ENCODE results near the gene SNAPC5. TPM values are rescaled to one million over a fixed set of nuclear protein-coding genes. Genes with fewer than 3 reads are reported as not detected.

The SNAPC5 gene
- total and polyA plus RNA-seq, 8 donors: 9.0 to 21.6 (median 13.6) TPM

DNA sequence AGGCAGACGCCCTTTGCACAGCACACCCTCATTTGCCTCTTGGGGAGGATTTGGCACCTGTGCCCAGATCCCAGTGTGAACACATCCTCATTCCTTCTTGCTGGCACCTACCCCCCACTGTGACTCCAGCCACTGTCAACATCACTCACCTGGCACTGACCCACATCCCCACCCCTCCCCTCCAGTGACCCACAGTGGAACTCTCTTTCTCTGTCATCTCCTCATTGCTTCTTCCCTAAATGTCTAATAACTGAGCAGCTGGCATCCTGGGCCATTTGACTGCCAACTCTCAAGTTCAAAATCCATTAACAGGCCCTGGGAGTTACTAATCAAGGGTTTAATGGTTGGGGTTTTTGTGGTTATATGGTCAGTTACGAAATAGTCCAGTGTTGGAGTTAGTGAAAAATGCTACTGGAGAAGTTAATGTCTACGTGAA, 14.4 kb downstream of the SNAPC5 start:
- ATAC-seq: peak; percentile 86 to 90 (median 90)
- 60 to 65% methylated on average over 3 of the region's 3 CpGs for WGBS, 2 donors
- H3K9me3 ChIP-seq: no peaks in the 10 kb centered on the region
- no peaks in the 10 kb centered on the region for H3K4me1 ChIP-seq
- DNase-seq: peak in 5 of 6 donors; percentile 66 to 82 (median 77)
- peak overlapping the region; percentile 5 to 69 (median 39) for H3K27ac ChIP-seq
- H3K27me3 ChIP-seq: no peaks in the 10 kb centered on the region
- intact Hi-C loops (cut with DNase I): no loop called here
- no peak for FAIRE-seq
- no peak overlapping the region for H3K4me3 ChIP-seq
- TF ChIP-seq, protein P1, sequence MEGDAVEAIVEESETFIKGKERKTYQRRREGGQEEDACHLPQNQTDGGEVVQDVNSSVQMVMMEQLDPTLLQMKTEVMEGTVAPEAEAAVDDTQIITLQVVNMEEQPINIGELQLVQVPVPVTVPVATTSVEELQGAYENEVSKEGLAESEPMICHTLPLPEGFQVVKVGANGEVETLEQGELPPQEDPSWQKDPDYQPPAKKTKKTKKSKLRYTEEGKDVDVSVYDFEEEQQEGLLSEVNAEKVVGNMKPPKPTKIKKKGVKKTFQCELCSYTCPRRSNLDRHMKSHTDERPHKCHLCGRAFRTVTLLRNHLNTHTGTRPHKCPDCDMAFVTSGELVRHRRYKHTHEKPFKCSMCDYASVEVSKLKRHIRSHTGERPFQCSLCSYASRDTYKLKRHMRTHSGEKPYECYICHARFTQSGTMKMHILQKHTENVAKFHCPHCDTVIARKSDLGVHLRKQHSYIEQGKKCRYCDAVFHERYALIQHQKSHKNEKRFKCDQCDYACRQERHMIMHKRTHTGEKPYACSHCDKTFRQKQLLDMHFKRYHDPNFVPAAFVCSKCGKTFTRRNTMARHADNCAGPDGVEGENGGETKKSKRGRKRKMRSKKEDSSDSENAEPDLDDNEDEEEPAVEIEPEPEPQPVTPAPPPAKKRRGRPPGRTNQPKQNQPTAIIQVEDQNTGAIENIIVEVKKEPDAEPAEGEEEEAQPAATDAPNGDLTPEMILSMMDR (IDR thresholded peaks at IDR 0.05): no peak
- H3K36me3 ChIP-seq: no peaks in the 10 kb centered on the region

DNA sequence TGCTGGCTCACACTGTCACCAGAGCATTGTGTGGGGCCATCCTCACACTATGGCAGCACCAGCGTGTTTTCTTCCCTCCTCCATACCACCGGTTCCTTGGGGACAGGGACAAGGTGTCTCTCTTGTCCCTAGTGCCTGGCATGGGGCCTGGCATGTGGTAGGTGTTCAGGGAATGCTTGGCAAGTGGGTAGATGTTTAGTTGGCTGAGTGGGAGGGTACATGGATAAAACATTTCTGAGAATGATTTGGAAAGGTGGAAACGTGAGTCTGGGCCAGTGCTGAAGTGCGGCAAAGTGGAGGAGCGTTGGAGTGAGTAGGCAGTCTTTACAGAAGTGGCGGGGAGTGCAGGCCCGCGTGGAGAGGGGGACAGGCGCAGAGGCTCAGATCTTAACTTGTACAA, 15.0 kb downstream of the SNAPC5 start:
- ATAC-seq (no peak), DNase-seq (no peak), FAIRE-seq (no peak)
- peak overlapping the region; percentile 5 to 69 (median 39) for H3K27ac ChIP-seq
- TF ChIP-seq, protein P1 (IDR thresholded peaks at IDR 0.05): no peak
- H3K9me3 ChIP-seq: no peaks in the 10 kb centered on the region
- H3K27me3 ChIP-seq: no peaks in the 10 kb centered on the region
- 68 to 73% methylated on average over 9 of the region's 9 CpGs for WGBS, 2 donors
- intact Hi-C loops (cut with DNase I): no loop called here
- H3K4me1 ChIP-seq: no peaks in the 10 kb centered on the region
- H3K36me3 ChIP-seq: no peaks in the 10 kb centered on the region
- H3K4me3 ChIP-seq: no peak overlapping the region

DNA sequence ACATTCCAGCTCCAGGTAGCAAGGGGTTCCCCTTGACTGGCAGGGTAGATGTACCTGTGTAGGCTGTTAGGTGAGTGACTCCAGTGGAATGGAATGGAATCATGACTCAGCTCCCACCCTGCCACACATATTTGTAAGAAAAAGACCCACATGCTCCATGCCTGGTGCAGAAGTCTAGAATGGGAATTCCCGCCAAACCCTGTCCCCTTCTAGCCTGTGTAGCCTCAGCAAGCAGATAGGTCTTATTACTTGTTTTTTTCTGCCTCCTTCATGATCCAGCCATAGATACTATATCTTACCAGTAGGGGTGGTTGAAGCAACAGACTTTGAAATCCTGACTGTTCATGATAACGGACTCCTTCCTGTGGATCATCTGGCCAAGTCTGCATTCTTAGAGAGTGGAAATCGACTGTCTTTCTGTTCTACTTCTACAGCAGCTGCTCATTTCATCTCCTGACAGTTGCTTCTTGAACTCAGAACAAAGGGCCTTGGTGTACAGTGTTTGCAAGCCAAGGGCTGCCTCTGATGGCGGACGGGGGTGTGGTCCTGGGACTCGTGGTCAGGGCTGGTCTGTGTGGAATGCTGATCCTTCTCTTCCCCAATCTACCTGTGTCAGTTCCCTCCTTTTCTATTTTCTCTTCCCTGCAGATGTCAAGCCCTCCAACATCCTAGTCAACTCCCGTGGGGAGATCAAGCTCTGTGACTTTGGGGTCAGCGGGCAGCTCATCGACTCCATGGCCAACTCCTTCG, 16.3 kb downstream of the SNAPC5 start:
- Histone ChIP-seq H3K36me3 (no peaks in the 10 kb centered on the region), H3K4me1 (no peaks in the 10 kb centered on the region), H3K4me3 (no peak overlapping the region), H3K27me3 (no peaks in the 10 kb centered on the region), H3K27ac (peak overlapping the region in 1 of 4 donors; percentile 69), H3K9me3 (no peaks in the 10 kb centered on the region)
- DNase-seq: no peak
- TF ChIP-seq, protein P1 (IDR thresholded peaks at IDR 0.05): no peak
- FAIRE-seq: no peak
- WGBS, 2 donors: 86 to 94% methylated on average over 10 of the region's 10 CpGs
- ATAC-seq: peak in 1 of 4 donors; percentile 55
- intact Hi-C loops (cut with DNase I): no loop called here

DNA sequence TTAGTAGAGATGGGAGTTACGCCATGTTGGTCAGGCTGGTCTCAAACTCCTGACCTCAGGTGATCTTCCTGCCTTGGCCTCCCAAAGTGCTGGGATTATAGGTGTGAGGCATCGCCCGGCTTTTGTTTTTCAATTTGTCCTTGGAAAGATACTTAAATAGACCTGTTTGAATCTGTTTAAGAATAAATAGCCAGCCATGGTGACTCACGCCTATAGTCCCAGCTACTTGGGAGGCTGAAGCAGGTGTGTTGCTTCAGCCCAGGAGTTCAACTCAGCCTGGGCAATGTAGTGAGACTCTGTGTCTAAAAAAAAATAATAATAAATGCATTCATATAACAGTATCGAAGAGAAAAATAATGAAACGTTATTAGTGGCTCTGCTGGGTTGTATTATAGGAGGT, 17.3 kb downstream of the SNAPC5 start:
- no peaks in the 10 kb centered on the region for H3K27me3 ChIP-seq
- ATAC-seq (no peak), FAIRE-seq (no peak), DNase-seq (no peak)
- TF ChIP-seq, protein P1 (IDR thresholded peaks at IDR 0.05): no peak
- WGBS, 2 donors: 77 to 81% methylated on average over 6 of the region's 6 CpGs
- no peaks in the 10 kb centered on the region for H3K36me3 ChIP-seq
- intact Hi-C loops (cut with DNase I): no loop called here
- no peak overlapping the region for H3K27ac ChIP-seq
- H3K9me3 ChIP-seq: no peaks in the 10 kb centered on the region
- no peak overlapping the region for H3K4me3 ChIP-seq
- no peaks in the 10 kb centered on the region for H3K4me1 ChIP-seq

DNA sequence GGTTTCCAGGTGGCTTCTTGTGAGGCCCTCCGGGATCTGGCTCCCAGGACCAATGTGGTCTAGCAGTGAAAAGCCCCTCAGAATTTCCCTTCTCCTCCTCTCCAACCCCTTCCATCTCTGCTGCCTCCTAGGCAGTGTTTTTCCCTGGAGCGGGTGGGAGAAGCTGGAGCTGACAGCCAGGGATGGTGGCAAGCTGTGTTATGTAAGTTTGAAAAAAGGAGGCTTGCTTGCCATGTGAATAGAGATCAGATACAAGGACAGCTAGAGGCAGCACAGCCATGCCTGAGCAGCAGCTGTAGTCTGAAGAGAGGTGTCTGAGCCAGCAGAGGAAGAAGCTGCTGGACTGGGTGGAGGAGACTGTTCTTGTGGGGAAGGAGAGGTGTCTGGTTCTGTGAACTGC, 20.6 kb downstream of the SNAPC5 start:
- 92 to 93% methylated on average over 2 of the region's 2 CpGs for WGBS, 2 donors
- Histone ChIP-seq H3K4me1 (peaks cover 0 to 7% (median 3%) of the 10 kb centered on the region in 3 donors), H3K27me3 (no peaks in the 10 kb centered on the region), H3K9me3 (no peaks in the 10 kb centered on the region), H3K36me3 (no peaks in the 10 kb centered on the region), H3K27ac (no peak overlapping the region), H3K4me3 (no peak overlapping the region)
- intact Hi-C loops (cut with DNase I): no loop called here
- TF ChIP-seq, protein P1 (IDR thresholded peaks at IDR 0.05): no peak
- FAIRE-seq (no peak), DNase-seq (no peak), ATAC-seq (no peak)
